NB4 (cell line): Measurements from ENCODE around the gene MYO15A.

Experiments
- DNase-seq: peaks from one replicate; pipeline ENCODE4 v3.0.0; 2010; ENCODE audit warnings: low read depth
- H3K4me3 ChIP-seq: one replicate; pipeline ENCODE4 v1.5.1; 2011; ENCODE audit warnings: mild to moderate bottlenecking, low read depth, low read length, moderate library complexity
- MYC ChIP-seq: IDR thresholded peaks from 2 replicates; pipeline ENCODE4 v1.6.1; 2011; ENCODE audit warnings: low read depth, low read length
- POLR2A ChIP-seq: IDR thresholded peaks from 2 replicates; pipeline ENCODE4 v1.6.1; 2011; ENCODE audit warnings: mild to moderate bottlenecking; ENCODE audit not compliant: insufficient read length; ENCODE audit errors: extremely low read depth
- TF ChIP-seq, protein P1 (sequence below): IDR thresholded peaks from one replicate; pipeline ENCODE4 v1.5.1; 2012; ENCODE audit warnings: low read depth, low read length
- TF ChIP-seq, protein P2 (sequence below): IDR thresholded peaks from 2 replicates; pipeline ENCODE4 v1.6.1; 2011; ENCODE audit warnings: low read depth, low read length

MYO15A gene

DNA sequence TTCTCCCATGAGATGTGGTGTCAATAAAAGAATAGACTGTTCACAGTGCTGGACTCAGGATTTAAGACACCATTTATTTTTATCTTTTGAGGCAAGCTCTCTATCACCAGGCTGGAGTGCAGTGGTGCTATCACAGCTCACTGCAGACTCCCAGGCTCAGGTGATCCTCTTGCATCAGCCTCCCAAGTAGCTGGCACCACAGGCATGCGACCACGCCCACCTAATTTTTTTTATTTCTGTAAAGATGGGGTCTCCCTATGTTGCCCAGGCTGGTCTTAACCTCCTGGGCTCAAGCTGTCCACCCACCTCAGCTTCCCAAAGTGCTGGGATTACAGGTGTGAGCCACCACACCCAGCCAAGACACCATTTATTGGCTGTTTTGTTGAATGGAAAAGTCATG lies 39.5 kb upstream of the MYO15A start:
- DNase-seq = no peak
- no peak overlapping the region for H3K4me3 ChIP-seq
- TF ChIP-seq, protein P1, sequence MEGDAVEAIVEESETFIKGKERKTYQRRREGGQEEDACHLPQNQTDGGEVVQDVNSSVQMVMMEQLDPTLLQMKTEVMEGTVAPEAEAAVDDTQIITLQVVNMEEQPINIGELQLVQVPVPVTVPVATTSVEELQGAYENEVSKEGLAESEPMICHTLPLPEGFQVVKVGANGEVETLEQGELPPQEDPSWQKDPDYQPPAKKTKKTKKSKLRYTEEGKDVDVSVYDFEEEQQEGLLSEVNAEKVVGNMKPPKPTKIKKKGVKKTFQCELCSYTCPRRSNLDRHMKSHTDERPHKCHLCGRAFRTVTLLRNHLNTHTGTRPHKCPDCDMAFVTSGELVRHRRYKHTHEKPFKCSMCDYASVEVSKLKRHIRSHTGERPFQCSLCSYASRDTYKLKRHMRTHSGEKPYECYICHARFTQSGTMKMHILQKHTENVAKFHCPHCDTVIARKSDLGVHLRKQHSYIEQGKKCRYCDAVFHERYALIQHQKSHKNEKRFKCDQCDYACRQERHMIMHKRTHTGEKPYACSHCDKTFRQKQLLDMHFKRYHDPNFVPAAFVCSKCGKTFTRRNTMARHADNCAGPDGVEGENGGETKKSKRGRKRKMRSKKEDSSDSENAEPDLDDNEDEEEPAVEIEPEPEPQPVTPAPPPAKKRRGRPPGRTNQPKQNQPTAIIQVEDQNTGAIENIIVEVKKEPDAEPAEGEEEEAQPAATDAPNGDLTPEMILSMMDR = no peak
- TF ChIP-seq POLR2A (no peak), MYC (no peak)
- TF ChIP-seq, protein P2, sequence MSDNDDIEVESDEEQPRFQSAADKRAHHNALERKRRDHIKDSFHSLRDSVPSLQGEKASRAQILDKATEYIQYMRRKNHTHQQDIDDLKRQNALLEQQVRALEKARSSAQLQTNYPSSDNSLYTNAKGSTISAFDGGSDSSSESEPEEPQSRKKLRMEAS = no peak

DNA sequence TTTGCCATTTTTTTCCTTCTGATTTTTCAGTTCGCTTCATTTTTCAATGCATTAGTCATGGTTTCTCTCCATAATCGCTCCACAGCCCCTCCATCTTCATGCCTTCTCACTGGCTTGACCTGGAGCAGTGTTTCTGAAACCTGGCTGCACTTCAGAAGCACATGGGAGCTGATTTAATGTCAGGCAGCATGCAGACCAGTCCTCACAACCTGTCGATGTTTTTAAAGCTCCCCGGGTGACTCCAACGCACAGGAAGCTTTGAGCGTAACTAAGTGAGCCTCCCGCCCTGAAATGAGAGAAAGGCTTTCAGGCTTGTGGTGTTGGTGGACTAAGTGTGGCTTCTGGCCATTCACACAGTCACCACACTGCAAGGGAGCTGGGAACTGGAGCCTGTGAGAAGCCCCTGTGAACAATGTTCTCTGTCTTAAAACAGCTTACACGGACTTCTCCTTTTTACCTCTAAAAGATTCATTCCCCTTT lies 37.7 kb upstream of the MYO15A start:
- DNase-seq = peak; percentile 91
- no peak overlapping the region for H3K4me3 ChIP-seq
- TF ChIP-seq POLR2A (no peak), MYC (peak; percentile 84)
- TF ChIP-seq, protein P1 = no peak
- TF ChIP-seq, protein P2 = peak; percentile 92

DNA sequence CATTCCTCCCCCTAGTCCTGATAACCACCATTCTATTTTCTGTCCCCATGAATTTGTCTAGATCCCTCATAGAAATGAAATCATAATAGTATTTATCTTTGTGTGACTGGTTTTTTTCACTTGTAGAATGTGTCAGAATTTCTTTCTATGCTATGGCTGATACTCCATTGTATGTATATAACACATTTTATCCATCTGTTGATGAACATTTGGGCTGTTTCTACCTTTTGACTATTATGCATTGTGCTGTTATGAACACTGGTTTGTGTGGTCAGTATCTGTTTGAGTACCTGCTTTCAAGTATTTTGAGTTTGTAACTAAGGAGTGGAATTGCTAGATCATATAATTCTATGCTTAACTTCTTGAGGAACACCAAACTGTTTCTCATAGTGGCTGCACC lies 36.8 kb upstream of the MYO15A start:
- no peak overlapping the region for H3K4me3 ChIP-seq
- no peak for DNase-seq
- TF ChIP-seq POLR2A (no peak), MYC (no peak)
- TF ChIP-seq, protein P2 = no peak
- TF ChIP-seq, protein P1 = no peak

DNA sequence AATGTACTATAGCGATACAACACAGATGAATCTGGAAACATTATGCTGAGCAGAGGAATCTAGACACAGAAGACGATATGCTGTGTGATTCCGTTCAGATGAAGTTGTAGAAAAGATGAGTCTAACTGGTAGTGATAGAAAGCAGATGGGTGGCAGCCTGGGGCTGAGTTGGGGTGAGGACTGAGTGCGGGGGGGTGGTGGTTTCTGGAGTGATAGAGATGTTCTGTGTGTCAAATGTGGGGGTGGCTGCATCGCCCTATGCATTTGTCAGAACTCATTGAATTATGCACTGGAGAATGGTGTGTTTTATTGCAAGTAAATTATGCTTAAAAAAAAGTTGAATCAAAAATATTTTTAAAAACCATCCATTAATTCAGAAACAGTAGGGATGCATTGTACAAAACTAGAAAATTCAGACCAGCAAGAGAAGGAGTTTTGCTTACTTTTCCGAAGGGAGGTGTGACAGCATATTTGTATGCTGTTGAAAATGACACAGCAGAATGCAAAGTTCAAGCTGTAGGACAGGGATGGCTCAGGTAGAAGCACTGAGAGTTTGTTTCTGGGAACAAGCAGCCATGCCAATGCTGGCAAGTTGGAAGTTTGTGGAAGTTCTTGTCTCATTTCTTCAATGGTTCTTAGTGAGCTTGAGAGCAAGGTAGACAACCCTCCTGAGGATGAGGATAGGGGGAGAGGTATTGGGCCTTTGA lies 33.8 kb upstream of the MYO15A start:
- no peak overlapping the region for H3K4me3 ChIP-seq
- TF ChIP-seq MYC (no peak), POLR2A (no peak)
- TF ChIP-seq, protein P1 = no peak
- TF ChIP-seq, protein P2 = no peak
- DNase-seq = no peak

DNA sequence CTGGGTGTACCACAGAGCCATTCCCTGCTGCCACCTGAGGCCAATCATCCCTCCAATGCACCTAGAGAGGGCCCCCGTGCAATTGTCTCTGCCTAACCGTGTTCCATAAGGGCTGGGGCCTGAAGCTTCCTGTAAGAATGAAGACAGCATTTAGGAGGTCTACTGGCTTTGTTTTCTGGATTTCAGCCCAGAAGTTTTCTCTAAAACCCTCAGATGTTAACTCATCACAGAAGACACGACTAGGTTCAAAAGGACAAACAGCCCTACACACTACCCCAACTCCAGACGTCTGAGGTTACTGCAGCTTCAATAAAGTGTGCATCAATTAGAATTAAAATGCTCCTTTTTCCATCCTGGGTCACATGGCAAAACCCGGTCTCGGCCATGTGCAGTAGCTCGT lies 31.6 kb upstream of the MYO15A start:
- no peak for DNase-seq
- H3K4me3 ChIP-seq = no peak overlapping the region
- no peak for TF ChIP-seq POLR2A
- TF ChIP-seq MYC = no peak
- TF ChIP-seq, protein P2 = no peak
- TF ChIP-seq, protein P1 = no peak

DNA sequence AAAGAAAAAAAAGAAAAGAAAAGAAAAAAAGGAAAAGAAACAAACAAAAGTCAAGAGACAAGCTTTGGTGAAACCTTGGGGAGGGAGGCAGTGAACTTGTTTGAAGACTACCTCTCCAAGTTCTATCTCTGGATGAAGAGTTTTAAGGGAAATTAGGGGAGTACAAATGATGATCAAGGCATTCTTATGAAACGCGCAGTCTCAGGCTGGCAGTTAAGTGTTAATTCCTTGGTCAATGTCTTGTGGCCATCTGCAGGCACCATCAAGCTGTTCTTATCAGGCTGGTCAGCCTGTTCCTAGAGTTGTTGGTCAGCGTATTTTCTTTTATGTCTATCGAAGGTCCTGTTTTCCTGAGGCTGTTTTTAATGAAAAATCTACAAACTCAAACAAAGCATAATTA lies 29.0 kb upstream of the MYO15A start:
- no peak for DNase-seq
- no peak overlapping the region for H3K4me3 ChIP-seq
- TF ChIP-seq, protein P2 = no peak
- TF ChIP-seq POLR2A (no peak), MYC (no peak)
- TF ChIP-seq, protein P1 = no peak
